Hematopoietic multipotent progenitor cell treated with erythropoietin and hydrocortisone succinate and interleukin-3 and kit ligand, for 6 days (in vitro differentiated cells): ENCODE results near the gene BAG3.
"Not testable (repeated sequence)": the region's sequence is repeated elsewhere in the genome, so short reads cannot be mapped to it uniquely, and the experiment has no call there.

Source experiments
- DNase-seq: peaks from one replicate; pipeline ENCODE4 v3.0.0-alpha.2; 2015

BAG3 gene

GRCh38 chr10:119640875-119641526 lies 10.2 kb upstream of the BAG3 start:
- no peak for DNase-seq

GRCh38 chr10:119642556-119643111 lies 8.5 kb upstream of the BAG3 start:
- peak; percentile 66 for DNase-seq

GRCh38 chr10:119643306-119644204 lies 7.6 kb upstream of the BAG3 start:
- DNase-seq = no peak

- no peak for DNase-seq
These were observed 6.9 kb upstream of the BAG3 start for GRCh38 chr10:119644205-119644814.

- DNase-seq = no peak
These were observed 6.2 kb upstream of the BAG3 start for GRCh38 chr10:119644994-119645393.

GRCh38 chr10:119650062-119650461 lies 1.1 kb upstream of the BAG3 start:
- no peak for DNase-seq

GRCh38 chr10:119651514-119652360 lies 557 bp downstream of the BAG3 start:
- DNase-seq = peak; percentile 16

GRCh38 chr10:119652361-119652730 lies 1.2 kb downstream of the BAG3 start:
- DNase-seq = peak; percentile 86

GRCh38 chr10:119653209-119653608 lies 2.0 kb downstream of the BAG3 start:
- DNase-seq = no peak

- DNase-seq = no peak
These were observed 2.7 kb downstream of the BAG3 start for GRCh38 chr10:119653916-119654315.

GRCh38 chr10:119654540-119654939 lies 3.4 kb downstream of the BAG3 start:
- DNase-seq = no peak

GRCh38 chr10:119655566-119656001 lies 4.4 kb downstream of the BAG3 start:
- peak; percentile 42 for DNase-seq

GRCh38 chr10:119656760-119657159 lies 5.6 kb downstream of the BAG3 start:
- DNase-seq = peak; percentile 94

- no peak for DNase-seq
These were observed 6.5 kb downstream of the BAG3 start for GRCh38 chr10:119657725-119658124.

GRCh38 chr10:119658274-119658673 lies 7.1 kb downstream of the BAG3 start:
- DNase-seq = peak; percentile 68

- no peak for DNase-seq
These were observed 8.8 kb downstream of the BAG3 start for GRCh38 chr10:119659951-119660350.

- not testable (repeated sequence) for DNase-seq
These were observed 11.0 kb downstream of the BAG3 start for GRCh38 chr10:119662076-119662605.

GRCh38 chr10:119663866-119664698 lies 12.9 kb downstream of the BAG3 start:
- DNase-seq = no peak

GRCh38 chr10:119665901-119666708 lies 14.9 kb downstream of the BAG3 start:
- no peak for DNase-seq

- DNase-seq = no peak
These were observed 15.5 kb downstream of the BAG3 start for GRCh38 chr10:119666709-119667004.
